ENCODE results near the gene CFAP65. TPM values are rescaled to one million over a fixed set of nuclear protein-coding genes. Genes with fewer than 3 reads are reported as not detected.

Gene CFAP65
- total and polyA plus RNA-seq, 2 of the 13 experiments (the other 11 are each of a cell fraction or from before 2014, with no cell fraction given): 0.05 TPM; not detected in 1

GRCh38 chr2:218962859-218963492, 78.3 kb downstream of the CFAP65 start (continued):
- TF ChIP-seq ZNF503 (CRISPR knock-in tag; IDR thresholded peaks at IDR 0.05) (peak; percentile 87), ZFX (CRISPR knock-in tag; IDR thresholded peaks at IDR 0.05; ENCODE audit: low read depth) (0 out of 2 replicates have a peak, but pooled peaks have one; percentile 30), ZNF275 (CRISPR knock-in tag; IDR thresholded peaks at IDR 0.05; ENCODE audit: borderline replicate concordance) (0 out of 2 replicates have a peak, but pooled peaks have one; percentile 84), POLR2AphosphoS5 (IDR thresholded peaks at IDR 0.05; ENCODE audit: low read depth, low read length) (no peak), SMAD1 (CRISPR knock-in tag; IDR thresholded peaks at IDR 0.05; ENCODE audit: borderline replicate concordance, low read depth) (no peak), XBP1 (CRISPR knock-in tag; IDR thresholded peaks at IDR 0.05) (peak; percentile 86; the same call in 1 of the 2 replicates), ZNF674 (CRISPR knock-in tag; IDR thresholded peaks at IDR 0.05; ENCODE audit: low read depth) (no peak), ZNF629 (CRISPR knock-in tag; conservative IDR thresholded peaks at IDR 0.05) (no peak), KIAA2018 (CRISPR knock-in tag; IDR thresholded peaks at IDR 0.05; ENCODE audit: borderline replicate concordance) (0 out of 2 replicates have a peak, but pooled peaks have one; percentile 40), ATF5 (CRISPR knock-in tag; IDR thresholded peaks at IDR 0.05; ENCODE audit: low read depth) (no peak; the same call in 1 of the 2 replicates)

All from HepG2 (cell line).